OCI-LY7 (cell line): ENCODE results near the gene CAMSAP3.

Experiments
- CTCF ChIP-seq: fragments of 200-600 bp; sonication (generic); conservative IDR thresholded peaks from 2 replicates; pipeline ENCODE4 v1.5.1; 2014; ENCODE audit warnings: mild to moderate bottlenecking, antibody characterized with exemption, low read length, moderate library complexity, mixed read lengths
- EZH2phosphoT487 ChIP-seq: fragments of 200-600 bp; sonication (generic); IDR thresholded peaks from 2 replicates; pipeline ENCODE4 v1.6.1; 2018; ENCODE audit warnings: low read depth, borderline replicate concordance, mild to moderate bottlenecking, mixed run types, antibody characterized with exemption, low read length, moderate library complexity, mixed read lengths

- TF ChIP-seq CTCF (no peak), EZH2phosphoT487 (no peak)
These were observed 42.9 kb upstream of the CAMSAP3 start for GRCh38 chr19:7552781-7553180.
